Glomerular visceral epithelial cell (primary cell): ENCODE data around the gene CDH13.
A peak's percentile ranks its signal among the peaks of the same experiment; 100 is the strongest.

Experiments
- DNase-seq: peaks from one replicate; pipeline ENCODE4 v3.0.0-alpha.2; 2016; ENCODE audit errors: extremely low spot score

CDH13 gene

DNA sequence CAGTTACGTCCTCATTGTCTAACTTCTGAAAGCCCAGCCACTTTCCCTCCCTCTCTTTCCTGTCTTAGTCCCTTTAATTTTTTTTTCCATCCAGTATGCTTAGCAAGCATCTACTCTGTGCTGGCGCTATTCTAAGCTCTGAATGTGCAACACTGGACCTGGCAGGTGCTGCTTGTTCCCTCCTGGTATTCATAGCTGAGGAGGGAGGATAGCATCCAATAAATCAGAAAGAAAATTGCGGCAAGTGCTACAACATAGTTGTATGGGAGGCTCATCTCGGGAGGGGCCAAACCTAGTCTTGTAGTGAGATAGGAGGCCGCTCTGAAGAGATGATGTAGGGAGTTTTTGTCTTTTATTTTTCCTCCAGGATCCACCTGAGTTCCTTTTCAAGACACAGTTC lies 723.7 kb downstream of the CDH13 start:
- DNase-seq: no peak

- peak; percentile 33 for DNase-seq
These were observed 725.1 kb downstream of the CDH13 start for GRCh38 chr16:83351846-83352245.

GRCh38 chr16:83353241-83353640 lies 726.5 kb downstream of the CDH13 start:
- DNase-seq: no peak

DNA sequence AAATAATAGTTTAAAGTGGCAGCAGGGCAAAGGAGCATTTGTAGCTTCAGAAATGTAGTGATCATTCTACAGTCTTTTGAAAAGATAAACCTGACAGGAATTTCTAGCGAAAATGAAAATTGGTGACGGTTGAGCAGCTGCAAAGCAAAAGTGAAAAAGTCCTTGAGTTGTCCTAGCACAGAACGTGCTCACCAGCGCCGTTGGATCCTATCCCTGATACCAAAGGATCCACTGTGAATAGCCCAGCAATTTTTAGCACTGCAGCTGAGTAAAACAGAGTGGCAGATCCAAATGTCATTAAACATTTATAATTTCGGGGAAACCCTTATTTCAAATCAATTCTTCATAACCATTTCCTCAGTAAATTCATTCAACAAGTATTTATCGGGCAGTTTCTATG lies 727.2 kb downstream of the CDH13 start:
- no peak for DNase-seq

- DNase-seq: no peak
These were observed 728.9 kb downstream of the CDH13 start for GRCh38 chr16:83355570-83356218.

DNA sequence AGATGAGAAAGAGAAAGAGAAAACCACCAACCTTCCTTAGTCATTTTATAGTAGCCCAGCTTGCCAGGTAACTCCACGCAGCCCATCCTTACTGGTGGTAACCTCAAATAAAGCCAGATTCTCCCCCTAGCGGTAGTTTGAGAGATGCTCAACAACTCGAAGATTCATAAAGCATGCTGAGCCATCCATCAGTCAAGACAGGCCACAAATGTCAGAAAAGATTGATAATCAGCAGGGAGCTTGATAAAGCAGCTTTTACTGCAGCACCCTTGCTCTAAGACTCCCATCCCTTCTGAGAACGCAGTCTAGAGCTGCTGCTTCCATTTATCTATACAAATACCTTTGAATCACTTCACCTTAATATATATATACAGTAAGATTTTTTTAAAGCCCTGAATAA lies 729.5 kb downstream of the CDH13 start:
- DNase-seq: peak; percentile 62

GRCh38 chr16:83356986-83357385 lies 730.2 kb downstream of the CDH13 start:
- no peak for DNase-seq

- DNase-seq: no peak
These were observed 736.8 kb downstream of the CDH13 start for GRCh38 chr16:83363521-83363920.

GRCh38 chr16:83365166-83365565 lies 738.4 kb downstream of the CDH13 start:
- DNase-seq: peak; percentile 48

DNA sequence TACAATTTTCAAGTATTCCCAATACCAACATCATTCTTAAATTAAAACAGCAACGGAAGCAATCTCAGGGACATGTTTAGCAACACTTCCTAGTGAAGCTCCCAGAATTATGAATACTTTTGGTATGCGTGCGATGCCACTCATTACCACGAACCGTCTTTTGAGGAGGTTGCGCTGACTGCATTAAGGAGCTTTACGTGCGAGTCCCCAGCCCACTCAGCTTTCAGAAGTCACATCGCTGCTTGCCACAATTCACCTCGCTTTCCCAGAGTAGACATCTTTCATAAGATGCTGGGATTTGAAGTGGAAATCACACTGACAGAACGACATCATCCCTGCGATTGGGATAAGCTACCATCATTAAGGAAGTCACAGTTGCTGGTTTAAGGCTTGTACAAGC lies 739.5 kb downstream of the CDH13 start:
- DNase-seq: no peak

- no peak for DNase-seq
These were observed 748.2 kb downstream of the CDH13 start for GRCh38 chr16:83374979-83375378.

DNA sequence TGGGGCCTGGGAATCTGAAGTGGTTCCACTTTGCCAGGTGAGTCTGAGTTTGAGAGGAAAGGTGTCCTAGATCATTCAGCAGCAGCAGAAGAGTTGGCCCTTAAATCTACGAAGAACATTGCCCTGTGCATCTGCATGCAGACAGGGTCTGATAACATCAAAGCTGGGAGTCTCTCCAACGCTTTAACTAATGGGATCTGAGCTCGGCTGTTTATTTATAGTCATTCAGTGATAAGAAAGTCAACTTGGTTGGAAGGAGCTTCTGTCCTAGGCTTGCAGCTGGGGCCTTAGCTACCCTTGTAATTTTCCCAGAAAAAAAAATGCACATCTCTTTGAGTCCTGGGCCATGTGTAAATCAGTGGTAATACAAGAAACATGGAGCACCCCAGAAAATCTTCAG lies 763.0 kb downstream of the CDH13 start:
- DNase-seq: no peak

GRCh38 chr16:83390759-83391158 lies 764.0 kb downstream of the CDH13 start:
- no peak for DNase-seq

GRCh38 chr16:83392743-83393142 lies 766.0 kb downstream of the CDH13 start:
- DNase-seq: no peak

GRCh38 chr16:83393196-83393981 lies 766.6 kb downstream of the CDH13 start:
- DNase-seq: no peak

DNA sequence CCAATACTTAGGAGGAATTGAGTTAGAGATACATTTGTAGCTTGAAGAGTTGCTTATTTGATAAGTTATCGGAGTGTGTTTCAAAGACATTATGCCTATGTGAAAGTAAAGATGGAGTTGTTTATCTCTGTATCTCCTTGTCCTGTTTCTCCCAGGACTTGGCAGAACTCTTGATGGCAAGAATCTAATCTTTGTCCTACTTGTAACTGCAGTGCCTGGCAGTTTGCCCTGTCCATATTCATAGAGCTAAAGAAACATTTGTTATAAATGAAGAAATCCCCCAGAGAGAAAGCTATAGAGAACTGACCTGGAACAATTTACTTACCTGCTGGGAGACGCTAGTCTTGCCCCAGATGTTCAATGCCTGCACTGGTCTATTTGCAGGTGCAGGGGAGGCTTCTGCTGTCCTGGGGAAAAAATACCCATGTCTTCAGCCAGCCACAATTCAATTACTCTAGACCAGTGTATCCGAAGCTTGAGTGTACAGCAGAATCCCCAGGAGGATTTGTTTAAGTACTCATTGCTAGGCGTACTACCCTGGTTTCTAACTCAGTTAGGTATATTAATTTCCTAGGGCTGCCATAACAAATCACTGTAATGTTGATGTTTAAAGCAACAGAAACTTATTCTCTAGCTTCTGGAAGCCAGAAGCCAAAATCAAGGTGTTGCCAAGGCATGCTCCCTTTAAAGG lies 771.0 kb downstream of the CDH13 start:
- no peak for DNase-seq

DNA sequence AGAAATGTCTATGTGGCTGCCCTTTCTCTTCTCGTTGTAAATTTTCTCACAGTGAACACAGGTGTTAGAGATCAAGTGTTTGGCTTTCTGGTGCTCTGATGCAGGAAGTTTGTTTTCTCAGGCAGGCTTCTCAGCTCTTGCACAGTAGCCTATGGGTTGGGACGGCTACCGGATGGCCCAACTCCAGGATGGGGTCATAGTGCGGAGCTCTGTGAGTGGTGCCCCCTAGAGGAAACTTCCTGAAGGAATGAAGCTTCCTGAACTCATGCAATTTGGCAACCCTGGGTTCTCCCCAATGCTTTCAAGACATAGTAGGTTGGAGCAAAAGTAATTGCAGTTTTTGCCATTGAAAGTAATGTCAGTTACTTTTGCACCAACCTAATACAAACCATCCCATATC lies 773.5 kb downstream of the CDH13 start:
- no peak for DNase-seq

DNA sequence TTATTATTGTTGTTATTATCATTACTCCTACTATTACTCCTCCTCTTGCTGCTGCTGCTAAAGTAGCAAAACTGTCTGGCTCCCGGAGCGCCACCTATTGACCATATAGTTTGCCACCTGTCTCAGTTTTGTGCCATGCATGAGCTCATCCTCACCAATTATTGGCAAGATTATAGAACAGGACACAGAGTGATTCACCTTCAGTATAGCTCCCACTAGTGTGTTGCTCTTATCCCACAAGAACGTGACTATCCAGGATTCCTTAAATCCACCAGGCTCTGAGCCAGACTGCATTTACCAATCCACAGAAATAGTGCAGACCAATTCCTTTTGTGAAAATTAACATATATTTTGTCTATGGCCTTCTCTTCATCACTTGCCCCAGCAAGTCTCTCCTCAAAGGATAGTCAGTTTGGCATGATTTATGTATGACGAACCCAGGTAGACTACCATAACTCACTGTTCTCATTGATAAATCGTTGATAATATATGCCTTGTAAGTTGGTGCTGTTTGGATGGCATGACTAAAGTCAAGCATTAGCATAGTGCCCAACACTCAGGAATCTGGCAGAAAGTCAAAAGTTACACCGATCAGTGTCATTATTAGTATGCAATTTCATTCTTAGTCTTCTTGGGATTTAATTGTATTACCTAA lies 775.5 kb downstream of the CDH13 start:
- peak; percentile 66 for DNase-seq

GRCh38 chr16:83402967-83403366 lies 776.2 kb downstream of the CDH13 start:
- DNase-seq: peak; percentile 66

GRCh38 chr16:83403761-83404160 lies 777.0 kb downstream of the CDH13 start:
- DNase-seq: peak; percentile 41

DNA sequence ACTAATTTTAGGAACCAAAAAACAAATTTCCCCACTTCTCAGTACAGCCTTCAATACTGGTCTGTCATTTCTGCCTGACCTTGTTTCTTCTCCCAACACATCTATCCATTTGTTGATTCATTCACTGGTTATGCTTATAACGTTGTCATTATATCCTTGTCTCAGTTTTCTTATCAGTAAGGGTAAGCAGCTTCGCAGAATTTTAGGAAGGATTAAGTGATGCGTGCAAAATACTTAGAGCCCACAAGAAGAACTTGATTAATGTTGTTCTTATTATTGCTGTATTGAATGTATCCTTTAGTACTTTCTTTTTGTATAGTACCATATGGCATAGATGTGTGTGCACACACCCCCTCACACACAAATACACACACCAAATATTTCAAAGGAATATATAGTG lies 777.5 kb downstream of the CDH13 start:
- no peak for DNase-seq

GRCh38 chr16:83407928-83408327 lies 781.2 kb downstream of the CDH13 start:
- no peak for DNase-seq
